Neuronal stem cell (in vitro differentiated cells): ENCODE measurements around the gene BMP2.
A peak's percentile ranks its signal among the peaks of the same experiment; 100 is the strongest.

Source experiments
- DNase-seq: peaks from one replicate; pipeline ENCODE4 v3.0.0-alpha.2; 2013; ENCODE audit warnings: low spot score
- H2AFZ ChIP-seq: one replicate; pipeline ENCODE4 v1.6.1; 2013; ENCODE audit warnings: mild to moderate bottlenecking, low read length, inconsistent platforms
- H2AK5ac ChIP-seq: 2 replicates; pipeline ENCODE4 v1.6.1; 2013; ENCODE audit warnings: low read depth, mild to moderate bottlenecking, inconsistent platforms, low read length, moderate library complexity, mixed read lengths
- H2BK120ac ChIP-seq: 2 replicates; pipeline ENCODE4 v1.6.1; 2013; ENCODE audit warnings: low read depth, mild to moderate bottlenecking, inconsistent platforms, low read length, moderate library complexity, mixed read lengths
- H2BK12ac ChIP-seq: one replicate; pipeline ENCODE4 v1.6.1; 2013; ENCODE audit warnings: low read length, inconsistent platforms
- H2BK15ac ChIP-seq: 2 replicates; pipeline ENCODE4 v1.6.1; 2013; ENCODE audit warnings: mild to moderate bottlenecking, low read length, inconsistent platforms, mixed read lengths
- H2BK5ac ChIP-seq: one replicate; pipeline ENCODE4 v1.6.1; 2013; ENCODE audit warnings: inconsistent platforms, mild to moderate bottlenecking, low read length, moderate library complexity
- H3K14ac ChIP-seq: one replicate; pipeline ENCODE4 v1.6.1; 2013; ENCODE audit warnings: low read length, inconsistent platforms
- H3K18ac ChIP-seq: 2 replicates; pipeline ENCODE4 v1.6.1; 2013; ENCODE audit warnings: low read length, inconsistent platforms
- H3K23ac ChIP-seq: 2 replicates; pipeline ENCODE4 v1.6.1; 2013; ENCODE audit warnings: low read depth, mild to moderate bottlenecking, mixed read lengths, low read length, inconsistent platforms; ENCODE audit not compliant: poor library complexity
- H3K27ac ChIP-seq: replicated peaks from 3 replicates; pipeline ENCODE4 v1.5.1; 2013; ENCODE audit warnings: low read length, inconsistent platforms
- H3K27me3 ChIP-seq, 3 experiments: 2 replicates each; pipeline ENCODE4 v1.6.1; 2013; ENCODE audit warnings: low read length in 3 of 3, mild to moderate bottlenecking in 2 of 3, inconsistent platforms in 1 of 3, low read depth in 1 of 3, mixed read lengths in 1 of 3, moderate library complexity in 1 of 3; ENCODE audit not compliant: control insufficient read depth in 3 of 3, insufficient read depth in 3 of 3
- H3K36me3 ChIP-seq, 2 donors: replicated peaks in 1 of 2; 2 replicates each; pipeline ENCODE4 v1.6.1; 2013; ENCODE audit warnings: low read length in 2 of 2; ENCODE audit not compliant: control insufficient read depth in 2 of 2, insufficient read depth in 2 of 2
- H3K4ac ChIP-seq: 2 replicates; pipeline ENCODE4 v1.6.1; 2013; ENCODE audit warnings: inconsistent platforms, mild to moderate bottlenecking, low read length, moderate library complexity
- H3K4me1 ChIP-seq, 2 donors: 1 replicate in 1 of 2; 2 replicates in 1 of 2; pipeline ENCODE4 v1.6.1; 2013; ENCODE audit warnings: low read length in 2 of 2, low read depth in 1 of 2; ENCODE audit not compliant: control insufficient read depth in 2 of 2, insufficient read depth in 1 of 2
- H3K4me2 ChIP-seq: one replicate; pipeline ENCODE4 v1.6.1; 2013; ENCODE audit warnings: mild to moderate bottlenecking, low read length, inconsistent platforms; ENCODE audit not compliant: insufficient read depth, poor library complexity, severe bottlenecking
- H3K4me3 ChIP-seq, 2 donors: 2 replicates each; pipeline ENCODE4 v1.5.1; 2013; ENCODE audit warnings: low read length in 2 of 2, mild to moderate bottlenecking in 2 of 2, inconsistent platforms in 1 of 2, moderate library complexity in 1 of 2
- H3K79me1 ChIP-seq: one replicate; pipeline ENCODE4 v1.6.1; 2013; ENCODE audit warnings: low read depth, mild to moderate bottlenecking, inconsistent platforms, low read length, moderate library complexity
- H3K9ac ChIP-seq: one replicate; pipeline ENCODE4 v1.6.1; 2013; ENCODE audit warnings: mild to moderate bottlenecking, low read depth, low read length, inconsistent platforms; ENCODE audit not compliant: poor library complexity
- H3K9me3 ChIP-seq, 2 donors: replicated peaks in 1 of 2; 2 replicates each; pipeline versions ENCODE3 to v1.6.1; 2013; ENCODE audit warnings: low read length in 2 of 2, mild to moderate bottlenecking in 2 of 2, inconsistent platforms in 1 of 2, low read depth in 1 of 2, mixed read lengths in 1 of 2, moderate library complexity in 1 of 2; ENCODE audit not compliant: control insufficient read depth in 2 of 2, insufficient read depth in 1 of 2
- H4K8ac ChIP-seq: one replicate; pipeline ENCODE4 v1.6.1; 2013; ENCODE audit warnings: low read depth, mild to moderate bottlenecking, inconsistent platforms, low read length, moderate library complexity
- H4K91ac ChIP-seq: one replicate; pipeline ENCODE4 v1.6.1; 2013; ENCODE audit warnings: low read length, low read depth, mild to moderate bottlenecking, inconsistent platforms; ENCODE audit not compliant: poor library complexity
- WGBS, 2 donors: extraction: QIAGEN DNeasy Blood & Tissue Kit; methylation state at CpG; one replicate each; pipeline ENCODE4 v1.1.7; 2013; ENCODE audit warnings: missing lambda C conversion rate in 2 of 2, mixed read lengths in 1 of 2; ENCODE audit not compliant: insufficient read length in 2 of 2, insufficient replicate concordance in 1 of 2; ENCODE audit errors: extremely low coverage in 2 of 2; 5-methylcytosine and 5-hydroxymethylcytosine counted together

BMP2 gene

GRCh38 chr20:6819599-6819998 lies 52.1 kb downstream of the BMP2 start:
- no peak overlapping the region for H4K91ac ChIP-seq
- no peak overlapping the region for H2BK12ac ChIP-seq
- no peak overlapping the region for H2AFZ ChIP-seq
- no peak overlapping the region for H3K4me2 ChIP-seq
- no peak overlapping the region for H3K27ac ChIP-seq
- H3K18ac ChIP-seq: no peak overlapping the region
- no peaks in the 10 kb centered on the region for H3K36me3 ChIP-seq
- no peak overlapping the region for H4K8ac ChIP-seq
- DNase-seq: no peak
- no peak overlapping the region for H2BK5ac ChIP-seq
- no peak overlapping the region for H3K4ac ChIP-seq
- H3K27me3 ChIP-seq: no peaks in the 10 kb centered on the region
- H2AK5ac ChIP-seq: no peak overlapping the region
- H3K9me3 ChIP-seq: no peaks in the 10 kb centered on the region
- no peaks in the 10 kb centered on the region for H3K4me1 ChIP-seq
- H3K14ac ChIP-seq: no peak overlapping the region
- no peak overlapping the region for H3K9ac ChIP-seq
- H2BK15ac ChIP-seq: no peak overlapping the region
- H3K23ac ChIP-seq: no peak overlapping the region
- WGBS, 2 donors: no CpG with 5 or more reads among the region's 2 CpGs
- no peak overlapping the region for H2BK120ac ChIP-seq
- no peaks in the 10 kb centered on the region for H3K79me1 ChIP-seq
- no peak overlapping the region for H3K4me3 ChIP-seq

- Histone ChIP-seq H3K4me1 (no peaks in the 10 kb centered on the region), H3K27ac (no peak overlapping the region), H2AFZ (no peak overlapping the region), H3K4ac (no peak overlapping the region), H2AK5ac (no peak overlapping the region), H3K23ac (no peak overlapping the region), H3K79me1 (no peaks in the 10 kb centered on the region), H3K36me3 (no peaks in the 10 kb centered on the region), H4K91ac (no peak overlapping the region), H3K9ac (no peak overlapping the region), H2BK120ac (no peak overlapping the region), H2BK5ac (no peak overlapping the region), H3K4me2 (no peak overlapping the region), H2BK12ac (no peak overlapping the region), H3K27me3 (no peaks in the 10 kb centered on the region), H3K9me3 (no peaks in the 10 kb centered on the region), H3K18ac (no peak overlapping the region), H4K8ac (no peak overlapping the region), H3K14ac (no peak overlapping the region), H2BK15ac (no peak overlapping the region), H3K4me3 (no peak overlapping the region)
- no CpG with 5 or more reads among the region's 5 CpGs for WGBS, 2 donors
- no peak for DNase-seq
These were observed 56.9 kb downstream of the BMP2 start for GRCh38 chr20:6824401-6824800.

GRCh38 chr20:6827472-6827871 lies 60.0 kb downstream of the BMP2 start:
- Histone ChIP-seq H3K14ac (no peak overlapping the region), H4K91ac (no peak overlapping the region), H3K79me1 (no peaks in the 10 kb centered on the region), H3K9me3 (no peaks in the 10 kb centered on the region), H3K9ac (no peak overlapping the region), H3K23ac (no peak overlapping the region), H3K4me3 (no peak overlapping the region), H2AFZ (no peak overlapping the region), H3K4me2 (no peak overlapping the region), H3K27ac (no peak overlapping the region), H3K4ac (no peak overlapping the region), H3K18ac (no peak overlapping the region), H3K27me3 (no peaks in the 10 kb centered on the region), H2BK120ac (no peak overlapping the region), H2BK5ac (no peak overlapping the region), H3K36me3 (no peaks in the 10 kb centered on the region), H2BK15ac (no peak overlapping the region), H3K4me1 (no peaks in the 10 kb centered on the region), H2BK12ac (no peak overlapping the region), H2AK5ac (no peak overlapping the region), H4K8ac (no peak overlapping the region)
- WGBS, 2 donors: no CpG with 5 or more reads among the region's 4 CpGs
- no peak for DNase-seq

GRCh38 chr20:6828794-6829423 lies 61.4 kb downstream of the BMP2 start:
- no peaks in the 10 kb centered on the region for H3K4me1 ChIP-seq
- no peak overlapping the region for H2BK12ac ChIP-seq
- H3K9me3 ChIP-seq: no peaks in the 10 kb centered on the region
- H3K27me3 ChIP-seq: no peaks in the 10 kb centered on the region
- H3K79me1 ChIP-seq: no peaks in the 10 kb centered on the region
- DNase-seq: peak; percentile 67
- no peak overlapping the region for H4K91ac ChIP-seq
- no peak overlapping the region for H3K9ac ChIP-seq
- H3K23ac ChIP-seq: no peak overlapping the region
- H2AK5ac ChIP-seq: no peak overlapping the region
- H3K4ac ChIP-seq: no peak overlapping the region
- H3K4me3 ChIP-seq: no peak overlapping the region
- H3K36me3 ChIP-seq: no peaks in the 10 kb centered on the region
- no CpG with 5 or more reads among the region's 1 CpG for WGBS, 2 donors
- no peak overlapping the region for H2AFZ ChIP-seq
- H3K4me2 ChIP-seq: no peak overlapping the region
- H2BK120ac ChIP-seq: no peak overlapping the region
- no peak overlapping the region for H3K18ac ChIP-seq
- no peak overlapping the region for H2BK15ac ChIP-seq
- no peak overlapping the region for H3K14ac ChIP-seq
- H4K8ac ChIP-seq: no peak overlapping the region
- no peak overlapping the region for H2BK5ac ChIP-seq
- no peak overlapping the region for H3K27ac ChIP-seq
